Activated naive CD8-positive, alpha-beta T cell treated with anti-CD3 and anti-CD28 coated beads, Interleukin-2, amount 10 ng/mL, durations not matched to agents 7 days and 5 days (primary cell): ENCODE measurements around the gene PRICKLE2. TPM values are rescaled to one million over a fixed set of nuclear protein-coding genes. Genes with fewer than 3 reads are reported as not detected.

Experiments used
- ATAC-seq: fragments of 150-1000 bp; cut with Tn5 transposase; one replicate; pipeline ENCODE4 v1.10.0; 2021; ENCODE audit warnings: low read depth, moderate library complexity
- POLR2A ChIA-PET: fragments of 350-600 bp; sonication (Branson Sonifier 250); formaldehyde crosslinking; loops from one replicate; lab custom pipeline; 2021; ENCODE audit warnings: antibody characterized with exemption; lab: Charles Lee
- DNase-seq: peaks from one replicate; pipeline ENCODE4 v3.0.0; 2021
- H3K27ac Mint-ChIP-seq: one replicate; pipeline ENCODE4 v1.8.0; 2022; ENCODE audit warnings: mild to moderate bottlenecking, mixed read lengths
- H3K27me3 Mint-ChIP-seq: one replicate; pipeline ENCODE4 v1.8.0; 2022; ENCODE audit warnings: mild to moderate bottlenecking, moderate library complexity, mixed read lengths
- H3K36me3 Mint-ChIP-seq: one replicate; pipeline ENCODE4 v1.8.0; 2021; ENCODE audit warnings: mild to moderate bottlenecking, mixed read lengths
- H3K4me1 Mint-ChIP-seq: one replicate; pipeline ENCODE4 v1.8.0; 2021; ENCODE audit warnings: mixed read lengths
- H3K4me3 Mint-ChIP-seq: one replicate; pipeline ENCODE4 v1.8.0; 2022; ENCODE audit warnings: mild to moderate bottlenecking, moderate library complexity, mixed read lengths
- H3K9me3 Mint-ChIP-seq: one replicate; pipeline ENCODE4 v1.8.0; 2021; ENCODE audit warnings: mixed read lengths
- total RNA-seq, 2 experiments: library from RNA; stranded (reverse); gene quantifications; one replicate each; pipeline ENCODE4 v1.2.3, GENCODE V29; 2021

Gene PRICKLE2
- total RNA-seq, 2 experiments from 2014 or later: not detected

DNA sequence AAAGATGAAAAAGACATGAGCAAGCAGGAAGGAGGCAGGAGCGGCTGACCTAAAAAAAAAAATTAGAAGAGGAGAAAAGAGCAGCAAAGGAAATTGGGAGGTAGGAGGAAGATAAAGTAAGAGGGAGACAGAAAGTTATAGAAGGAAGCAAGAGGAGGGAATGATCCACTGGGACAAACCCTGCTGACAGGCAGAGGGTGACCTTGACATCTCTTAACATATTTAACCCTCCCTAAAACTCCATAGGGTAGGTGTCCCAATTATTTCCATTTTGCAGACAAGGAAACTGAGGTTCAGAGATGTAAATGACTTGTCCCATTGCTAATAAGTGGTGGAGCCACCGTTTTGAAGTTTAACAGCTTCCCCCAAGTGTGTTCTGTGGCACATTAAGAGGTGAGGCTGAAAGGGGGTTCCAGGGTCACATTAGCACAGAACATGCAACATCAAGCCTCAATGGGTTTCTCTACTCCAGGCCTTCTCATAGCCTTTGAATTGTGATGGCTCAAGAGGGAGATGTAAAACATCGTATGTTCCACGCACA lies 37.4 kb upstream of the PRICKLE2 start:
- Mint-ChIP-seq H3K36me3 (no peaks in the 10 kb centered on the region), H3K27ac (no peak overlapping the region), H3K4me3 (no peak overlapping the region), H3K4me1 (no peaks in the 10 kb centered on the region), H3K9me3 (no peaks in the 10 kb centered on the region), H3K27me3 (peaks cover 16% of the 10 kb centered on the region)
- no peak for ATAC-seq
- POLR2A ChIA-PET: no interaction called here
- no peak for DNase-seq

- no peak overlapping the region for H3K4me3 Mint-ChIP-seq
- H3K27me3 Mint-ChIP-seq: peaks cover 7% of the 10 kb centered on the region
- POLR2A ChIA-PET: no interaction called here
- no peaks in the 10 kb centered on the region for H3K36me3 Mint-ChIP-seq
- H3K9me3 Mint-ChIP-seq: no peaks in the 10 kb centered on the region
- DNase-seq (no peak), ATAC-seq (no peak)
- no peaks in the 10 kb centered on the region for H3K4me1 Mint-ChIP-seq
- no peak overlapping the region for H3K27ac Mint-ChIP-seq
Observed at GRCh38 chr3:64260431-64260830, 35.2 kb upstream of the PRICKLE2 start.

GRCh38 chr3:64259636-64260035 lies 34.4 kb upstream of the PRICKLE2 start:
- ATAC-seq (no peak), DNase-seq (no peak)
- Mint-ChIP-seq H3K4me3 (no peak overlapping the region), H3K9me3 (no peaks in the 10 kb centered on the region), H3K36me3 (no peaks in the 10 kb centered on the region), H3K27me3 (peaks cover 7% of the 10 kb centered on the region), H3K4me1 (no peaks in the 10 kb centered on the region), H3K27ac (no peak overlapping the region)
- POLR2A ChIA-PET: no interaction called here

DNA sequence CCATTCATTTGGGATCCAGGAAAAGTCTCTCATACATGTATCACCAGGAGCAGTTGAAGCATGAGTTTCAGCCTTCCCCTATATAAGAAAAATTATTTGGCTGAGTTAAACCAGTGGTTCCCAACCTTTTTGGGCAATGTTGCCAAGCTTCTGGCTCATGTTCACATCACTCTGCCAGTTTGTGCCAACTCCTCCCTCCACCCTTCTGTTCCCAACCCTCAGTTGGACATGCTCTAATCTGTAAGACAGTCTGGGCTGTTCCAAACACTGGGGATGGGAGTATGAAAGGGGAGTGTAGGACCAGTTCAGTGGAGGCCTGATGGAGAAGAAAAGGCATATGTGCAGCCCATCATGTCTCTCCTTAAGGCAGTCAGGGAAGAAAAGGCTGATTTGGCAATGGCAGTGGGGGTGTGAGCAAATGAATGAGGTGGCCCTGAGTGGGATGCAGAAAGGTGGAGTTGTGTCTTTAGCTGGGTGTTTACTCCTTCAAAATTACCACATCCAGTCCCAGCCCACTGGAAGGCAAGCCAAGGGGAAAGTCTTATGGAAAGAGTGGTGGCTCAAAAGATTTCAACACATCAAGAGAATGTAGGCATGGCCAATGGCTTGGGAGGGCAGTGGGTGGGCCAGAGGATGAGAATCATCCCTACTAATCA lies 32.0 kb upstream of the PRICKLE2 start:
- Mint-ChIP-seq H3K36me3 (no peaks in the 10 kb centered on the region), H3K4me1 (no peaks in the 10 kb centered on the region), H3K27me3 (peaks cover 7% of the 10 kb centered on the region), H3K9me3 (no peaks in the 10 kb centered on the region), H3K4me3 (no peak overlapping the region), H3K27ac (no peak overlapping the region)
- no peak for DNase-seq
- no peak for ATAC-seq
- POLR2A ChIA-PET: no interaction called here

DNA sequence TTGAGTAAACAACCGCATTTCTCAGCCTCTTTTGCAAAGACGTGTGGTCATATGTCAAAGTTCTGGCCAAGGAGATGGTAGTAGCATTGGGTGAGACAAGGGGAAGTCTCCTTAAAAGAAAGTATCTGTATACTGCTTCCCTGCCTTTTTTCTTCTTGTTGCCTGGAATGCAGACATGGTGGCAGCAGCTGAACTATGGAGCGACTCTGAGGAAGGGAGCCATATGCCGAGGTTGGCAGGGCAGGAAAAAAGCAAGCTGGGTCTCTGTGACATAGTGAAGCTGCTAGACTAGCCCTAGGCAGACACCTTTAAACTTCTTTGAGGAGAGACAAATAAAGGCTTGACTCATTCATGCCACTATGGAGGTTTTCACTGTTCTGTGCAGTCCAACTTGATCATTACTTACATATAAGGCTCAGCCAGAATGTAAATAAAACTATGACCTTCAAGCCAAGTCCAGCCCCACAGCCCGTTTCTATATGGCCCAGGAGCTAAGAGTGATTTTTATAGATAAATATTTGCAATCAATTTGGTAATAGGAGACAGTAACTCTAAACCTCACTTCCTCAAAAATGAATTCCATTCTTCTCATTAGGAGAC lies 30.6 kb upstream of the PRICKLE2 start:
- Mint-ChIP-seq H3K4me1 (no peaks in the 10 kb centered on the region), H3K36me3 (no peaks in the 10 kb centered on the region), H3K27me3 (peaks cover 5% of the 10 kb centered on the region), H3K4me3 (no peak overlapping the region), H3K9me3 (no peaks in the 10 kb centered on the region), H3K27ac (no peak overlapping the region)
- DNase-seq (no peak), ATAC-seq (no peak)
- POLR2A ChIA-PET: no interaction called here

GRCh38 chr3:64254443-64254842 lies 29.2 kb upstream of the PRICKLE2 start:
- ATAC-seq (no peak), DNase-seq (no peak)
- H3K4me1 Mint-ChIP-seq: no peaks in the 10 kb centered on the region
- peaks cover 5% of the 10 kb centered on the region for H3K27me3 Mint-ChIP-seq
- no peaks in the 10 kb centered on the region for H3K36me3 Mint-ChIP-seq
- no peaks in the 10 kb centered on the region for H3K9me3 Mint-ChIP-seq
- H3K4me3 Mint-ChIP-seq: no peak overlapping the region
- POLR2A ChIA-PET: no interaction called here
- H3K27ac Mint-ChIP-seq: no peak overlapping the region

DNA sequence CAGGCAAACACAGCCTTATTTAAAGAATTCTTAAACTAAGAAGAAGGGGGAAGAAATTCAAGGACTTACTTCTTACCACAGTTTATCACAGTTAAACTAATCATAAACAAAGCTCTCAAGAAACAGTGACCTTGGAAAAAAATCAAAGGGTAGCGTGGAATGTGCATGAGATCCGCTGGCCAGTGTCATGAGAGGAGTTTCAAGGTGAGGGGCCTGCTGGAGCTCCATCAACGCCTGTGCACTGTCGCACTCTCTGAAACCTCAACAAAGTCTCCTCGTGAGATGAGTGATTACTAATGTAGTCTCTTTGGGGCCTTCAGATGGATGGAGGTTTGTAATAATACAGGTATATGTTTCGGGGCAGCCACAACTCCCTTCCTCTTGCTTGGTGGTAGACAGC lies 28.4 kb upstream of the PRICKLE2 start:
- ATAC-seq (no peak), DNase-seq (no peak)
- no peak overlapping the region for H3K4me3 Mint-ChIP-seq
- H3K27me3 Mint-ChIP-seq: peaks cover 2% of the 10 kb centered on the region
- no peak overlapping the region for H3K27ac Mint-ChIP-seq
- H3K9me3 Mint-ChIP-seq: no peaks in the 10 kb centered on the region
- H3K4me1 Mint-ChIP-seq: no peaks in the 10 kb centered on the region
- H3K36me3 Mint-ChIP-seq: no peaks in the 10 kb centered on the region
- POLR2A ChIA-PET: no interaction called here

GRCh38 chr3:64251019-64251418 lies 25.8 kb upstream of the PRICKLE2 start:
- Mint-ChIP-seq H3K4me3 (no peak overlapping the region), H3K36me3 (no peaks in the 10 kb centered on the region), H3K9me3 (no peaks in the 10 kb centered on the region), H3K27ac (no peak overlapping the region), H3K4me1 (no peaks in the 10 kb centered on the region), H3K27me3 (no peaks in the 10 kb centered on the region)
- POLR2A ChIA-PET: no interaction called here
- ATAC-seq: no peak
- DNase-seq: no peak

- Mint-ChIP-seq H3K4me1 (no peaks in the 10 kb centered on the region), H3K9me3 (peaks cover 1% of the 10 kb centered on the region), H3K27me3 (no peaks in the 10 kb centered on the region), H3K4me3 (no peak overlapping the region), H3K27ac (no peak overlapping the region), H3K36me3 (no peaks in the 10 kb centered on the region)
- no peak for DNase-seq
- POLR2A ChIA-PET: no interaction called here
- no peak for ATAC-seq
Observed at GRCh38 chr3:64247991-64248646, 22.9 kb upstream of the PRICKLE2 start.

GRCh38 chr3:64244011-64244942 lies 19.0 kb upstream of the PRICKLE2 start:
- POLR2A ChIA-PET: no interaction called here
- Mint-ChIP-seq H3K4me1 (no peaks in the 10 kb centered on the region), H3K27me3 (no peaks in the 10 kb centered on the region)

GRCh38 chr3:64242435-64242834 lies 17.2 kb upstream of the PRICKLE2 start:
- Mint-ChIP-seq H3K9me3 (peaks cover 1% of the 10 kb centered on the region), H3K4me1 (no peaks in the 10 kb centered on the region), H3K27ac (no peak overlapping the region), H3K27me3 (no peaks in the 10 kb centered on the region), H3K4me3 (no peak overlapping the region), H3K36me3 (no peaks in the 10 kb centered on the region)
- no peak for ATAC-seq
- no peak for DNase-seq
- POLR2A ChIA-PET: no interaction called here

More at GRCh38 chr3:64244011-64244942, 19.0 kb upstream of the PRICKLE2 start:
- H3K36me3 Mint-ChIP-seq: no peaks in the 10 kb centered on the region
- H3K4me3 Mint-ChIP-seq: no peak overlapping the region
- ATAC-seq (no peak), DNase-seq (no peak)
- peaks cover 1% of the 10 kb centered on the region for H3K9me3 Mint-ChIP-seq
- no peak overlapping the region for H3K27ac Mint-ChIP-seq

- peaks cover 4% of the 10 kb centered on the region for H3K9me3 Mint-ChIP-seq
Observed at GRCh38 chr3:64240959-64241358, 15.7 kb upstream of the PRICKLE2 start.

GRCh38 chr3:64240396-64240795 lies 15.1 kb upstream of the PRICKLE2 start:
- H3K4me1 Mint-ChIP-seq: no peaks in the 10 kb centered on the region
- DNase-seq (no peak), ATAC-seq (no peak)
- H3K27ac Mint-ChIP-seq: no peak overlapping the region
- H3K36me3 Mint-ChIP-seq: no peaks in the 10 kb centered on the region
- POLR2A ChIA-PET: no interaction called here
- peaks cover 4% of the 10 kb centered on the region for H3K9me3 Mint-ChIP-seq
- no peak overlapping the region for H3K4me3 Mint-ChIP-seq
- no peaks in the 10 kb centered on the region for H3K27me3 Mint-ChIP-seq

More at GRCh38 chr3:64240959-64241358, 15.7 kb upstream of the PRICKLE2 start:
- Mint-ChIP-seq H3K36me3 (no peaks in the 10 kb centered on the region), H3K4me1 (no peaks in the 10 kb centered on the region), H3K27ac (no peak overlapping the region), H3K4me3 (no peak overlapping the region), H3K27me3 (no peaks in the 10 kb centered on the region)
- POLR2A ChIA-PET: no interaction called here
- no peak for DNase-seq
- no peak for ATAC-seq
